ENCODE measurements around the gene TK2. TPM values are rescaled to one million over a fixed set of nuclear protein-coding genes. Genes with fewer than 3 reads are reported as not detected.
"Not testable (repeated sequence)": the region's sequence is repeated elsewhere in the genome, so short reads cannot be mapped to it uniquely, and the experiment has no call there.

The TK2 gene
- total RNA-seq, 1 experiment from 2014 or later: 5.0 TPM

- TF ChIP-seq ATF2 (CRISPR knock-in tag; IDR thresholded peaks at IDR 0.05; ENCODE audit: borderline replicate concordance, low read depth): no peak
- TF ChIP-seq PRDM15 (CRISPR knock-in tag; IDR thresholded peaks at IDR 0.05): no peak
- no peak for TF ChIP-seq IRF1 (CRISPR knock-in tag; IDR thresholded peaks at IDR 0.05)
- no peak for TF ChIP-seq OVOL2 (CRISPR knock-in tag; IDR thresholded peaks at IDR 0.05; ENCODE audit: borderline replicate concordance)
- no peak for TF ChIP-seq MYBL2 (CRISPR knock-in tag; IDR thresholded peaks at IDR 0.05)
- TF ChIP-seq MXD4 (CRISPR knock-in tag; IDR thresholded peaks at IDR 0.05; ENCODE audit: borderline replicate concordance): no peak
- no peak for TF ChIP-seq ZBTB43 (CRISPR knock-in tag; IDR thresholded peaks at IDR 0.05)
- no peak for TF ChIP-seq JAZF1 (CRISPR knock-in tag; IDR thresholded peaks at IDR 0.05)
- TF ChIP-seq ZNF671 (CRISPR knock-in tag; IDR thresholded peaks at IDR 0.05): no peak
Measured at GRCh38 chr16:66468321-66468965, 81.5 kb downstream of the TK2 start (continued).

GRCh38 chr16:66467611-66468010 is 82.3 kb downstream of the TK2 start:
- TF ChIP-seq E2F1 (CRISPR knock-in tag; IDR thresholded peaks at IDR 0.05) (no peak), RELA (CRISPR knock-in tag; IDR thresholded peaks at IDR 0.05; ENCODE audit: borderline replicate concordance) (no peak)
- H3K27ac Mint-ChIP-seq: no peak overlapping the region
- DNase-seq (ENCODE audit: low spot score): no peak
- H3K9me3 Mint-ChIP-seq: no peaks in the 10 kb centered on the region
- no peaks in the 10 kb centered on the region for H3K27me3 Mint-ChIP-seq (ENCODE audit: low read depth)
- ChIA-PET POLR2A (no interaction called here), CTCF (interaction anchor here (2.1 to 2.2 kb wide), 2 partner anchors 11 to 61 kb away, joined by 10 to 16 read pairs; no protein-coding TSS in a partner anchor)
- H3K4me1 Mint-ChIP-seq: no peaks in the 10 kb centered on the region
- no peak for ATAC-seq
- H3K4me3 Mint-ChIP-seq: no peak overlapping the region
- no peaks in the 10 kb centered on the region for H3K36me3 Mint-ChIP-seq

GRCh38 chr16:66466636-66467035 is 83.3 kb downstream of the TK2 start:
- H3K36me3 Mint-ChIP-seq; H3K9me3 Mint-ChIP-seq; H3K4me3 Mint-ChIP-seq; H3K4me1 Mint-ChIP-seq; ATAC-seq; POLR2A ChIA-PET; DNase-seq (ENCODE audit: low spot score); H3K27me3 Mint-ChIP-seq (ENCODE audit: low read depth); H3K27ac Mint-ChIP-seq; CTCF ChIA-PET: not testable (repeated sequence)

GRCh38 chr16:66465946-66466345 is 84.0 kb downstream of the TK2 start:
- H3K4me1 Mint-ChIP-seq; H3K27ac Mint-ChIP-seq; H3K4me3 Mint-ChIP-seq; H3K9me3 Mint-ChIP-seq; H3K36me3 Mint-ChIP-seq; CTCF ChIA-PET; POLR2A ChIA-PET; ATAC-seq; DNase-seq (ENCODE audit: low spot score); H3K27me3 Mint-ChIP-seq (ENCODE audit: low read depth): not testable (repeated sequence)
